ENCODE measurements around the gene ENTPD7. TPM values are rescaled to one million over a fixed set of nuclear protein-coding genes. Genes with fewer than 3 reads are reported as not detected.
A peak's percentile ranks its signal among the peaks of the same experiment; 100 is the strongest.

The ENTPD7 gene
- total and polyA plus RNA-seq, 12 donors = 1.2 to 38.7 (median 10.9) TPM

DNA sequence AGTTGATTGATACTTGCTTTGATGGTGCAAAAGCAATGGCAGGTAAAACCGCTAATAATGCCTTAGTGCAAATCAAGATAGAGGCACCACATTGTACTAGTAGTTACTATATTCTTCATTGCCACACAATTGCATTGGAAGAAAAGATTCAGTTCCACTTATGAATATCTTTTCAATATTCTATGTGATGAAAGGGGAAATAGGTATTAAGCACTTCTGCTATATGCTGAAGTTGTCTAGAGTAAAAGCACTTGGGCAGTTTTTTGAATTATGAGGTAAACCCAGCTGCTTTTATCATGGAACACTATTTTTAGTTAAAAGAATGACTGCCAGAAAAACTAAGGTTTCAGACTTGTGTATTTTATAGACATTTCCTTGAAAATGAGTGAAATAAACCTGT, 15.5 kb downstream of the ENTPD7 start:
- Histone ChIP-seq H3K27ac (peak overlapping the region in 1 of 5 donors; percentile 49), H3K9me3 (replicated peaks in 1 of 3) (no peaks in the 10 kb centered on the region), H3K36me3 (replicated peaks in 1 of 2) (peaks cover 0 to 2% of the 10 kb centered on the region in 2 donors), H3K4me3 (no peak overlapping the region), H3K4me1 (replicated peaks in 1 of 2) (peaks cover 9 to 11% of the 10 kb centered on the region in 2 donors), H3K27me3 (no peaks in the 10 kb centered on the region)
- 85 to 94% (median 87%) methylated on average over 1 of the region's 1 CpG for WGBS, 4 donors
- no peak for TF ChIP-seq POLR2A (IDR thresholded peaks at IDR 0.05)
- TF ChIP-seq, protein P1, sequence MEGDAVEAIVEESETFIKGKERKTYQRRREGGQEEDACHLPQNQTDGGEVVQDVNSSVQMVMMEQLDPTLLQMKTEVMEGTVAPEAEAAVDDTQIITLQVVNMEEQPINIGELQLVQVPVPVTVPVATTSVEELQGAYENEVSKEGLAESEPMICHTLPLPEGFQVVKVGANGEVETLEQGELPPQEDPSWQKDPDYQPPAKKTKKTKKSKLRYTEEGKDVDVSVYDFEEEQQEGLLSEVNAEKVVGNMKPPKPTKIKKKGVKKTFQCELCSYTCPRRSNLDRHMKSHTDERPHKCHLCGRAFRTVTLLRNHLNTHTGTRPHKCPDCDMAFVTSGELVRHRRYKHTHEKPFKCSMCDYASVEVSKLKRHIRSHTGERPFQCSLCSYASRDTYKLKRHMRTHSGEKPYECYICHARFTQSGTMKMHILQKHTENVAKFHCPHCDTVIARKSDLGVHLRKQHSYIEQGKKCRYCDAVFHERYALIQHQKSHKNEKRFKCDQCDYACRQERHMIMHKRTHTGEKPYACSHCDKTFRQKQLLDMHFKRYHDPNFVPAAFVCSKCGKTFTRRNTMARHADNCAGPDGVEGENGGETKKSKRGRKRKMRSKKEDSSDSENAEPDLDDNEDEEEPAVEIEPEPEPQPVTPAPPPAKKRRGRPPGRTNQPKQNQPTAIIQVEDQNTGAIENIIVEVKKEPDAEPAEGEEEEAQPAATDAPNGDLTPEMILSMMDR (IDR thresholded peaks at IDR 0.05) = no peak
- no peak for DNase-seq
- intact Hi-C loops (cut with DNase I) = no loop called here

DNA sequence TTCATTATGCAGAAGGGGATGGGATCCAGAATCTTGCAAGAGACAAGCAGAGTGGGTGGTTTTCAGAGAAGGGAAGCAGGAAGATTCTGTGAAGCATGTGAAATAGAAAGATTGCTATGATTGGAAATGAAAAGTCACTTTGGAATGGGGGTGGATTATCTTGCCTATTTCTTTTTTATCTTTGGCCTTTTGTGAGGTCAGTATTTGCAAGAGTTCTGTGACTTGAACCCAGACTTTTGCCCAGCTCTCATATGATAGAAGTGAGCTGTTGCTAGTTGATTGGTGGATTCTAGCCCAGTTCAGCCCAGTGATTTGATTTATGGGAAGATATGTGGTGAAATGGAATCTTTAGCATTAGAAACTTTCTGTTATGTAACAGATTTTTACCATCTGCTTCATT, 17.1 kb downstream of the ENTPD7 start:
- Histone ChIP-seq H3K9me3 (replicated peaks in 1 of 3) (no peaks in the 10 kb centered on the region), H3K27me3 (no peaks in the 10 kb centered on the region), H3K36me3 (replicated peaks in 1 of 2) (peaks cover 0 to 18% of the 10 kb centered on the region in 2 donors), H3K4me1 (replicated peaks in 1 of 2) (peaks cover 11% of the 10 kb centered on the region in 2 donors), H3K27ac (no peak overlapping the region), H3K4me3 (no peak overlapping the region)
- peak in 2 of 7 donors; percentile 23 to 40 for DNase-seq
- TF ChIP-seq POLR2A (IDR thresholded peaks at IDR 0.05) = no peak
- TF ChIP-seq, protein P1 (IDR thresholded peaks at IDR 0.05) = no peak
- intact Hi-C loops (cut with DNase I) = no loop called here

DNA sequence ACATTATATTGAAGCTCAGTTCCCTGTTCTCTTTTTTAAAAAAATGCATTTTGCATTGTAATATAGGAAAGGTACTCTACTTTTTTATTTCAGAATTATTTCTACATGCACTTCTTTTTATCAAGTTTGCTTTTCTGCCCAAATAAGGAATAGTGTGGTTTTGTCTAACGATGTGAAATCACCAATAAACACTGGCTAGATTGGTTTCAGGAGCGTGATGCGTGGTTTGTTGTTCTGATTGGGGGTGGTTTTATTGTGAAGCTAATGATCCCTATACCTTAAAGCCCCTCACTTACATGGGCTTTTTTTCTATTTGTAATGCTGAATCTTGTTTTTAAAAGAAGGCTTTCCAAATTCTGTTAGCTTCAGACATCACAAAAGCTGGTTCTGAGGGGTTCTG, 17.6 kb downstream of the ENTPD7 start:
- H3K36me3 ChIP-seq (replicated peaks in 1 of 2) = peaks cover 0 to 18% of the 10 kb centered on the region in 2 donors
- no peak for DNase-seq
- peaks cover 13 to 15% of the 10 kb centered on the region in 2 donors for H3K4me1 ChIP-seq (replicated peaks in 1 of 2)
- H3K27me3 ChIP-seq = no peaks in the 10 kb centered on the region
- no peak for TF ChIP-seq POLR2A (IDR thresholded peaks at IDR 0.05)
- TF ChIP-seq, protein P1 (IDR thresholded peaks at IDR 0.05) = no peak
- 73 to 84% (median 82%) methylated on average over 3 of the region's 3 CpGs for WGBS, 4 donors
- no peaks in the 10 kb centered on the region for H3K9me3 ChIP-seq (replicated peaks in 1 of 3)
- intact Hi-C loops (cut with DNase I) = no loop called here
- no peak overlapping the region for H3K4me3 ChIP-seq
- no peak overlapping the region for H3K27ac ChIP-seq

DNA sequence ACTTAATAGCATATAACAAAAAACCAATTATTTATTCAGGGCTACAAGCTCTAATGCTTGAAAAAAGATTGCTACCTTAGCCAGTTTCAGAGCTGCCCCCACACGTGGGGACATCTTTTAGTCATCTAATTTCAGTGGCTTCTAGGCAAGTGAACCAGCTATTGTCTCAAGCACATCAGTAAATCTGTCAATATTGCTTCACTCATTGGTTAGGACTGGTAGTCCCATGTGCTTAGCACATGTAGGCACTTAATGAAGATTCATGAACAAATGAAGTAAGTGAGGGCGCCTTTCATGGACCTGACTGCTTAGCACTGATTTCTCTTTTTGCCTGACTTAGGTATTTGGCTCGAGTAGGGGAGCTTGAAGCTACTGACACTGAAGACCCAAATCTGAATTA, 19.6 kb downstream of the ENTPD7 start:
- no peaks in the 10 kb centered on the region for H3K27me3 ChIP-seq
- no peak overlapping the region for H3K27ac ChIP-seq

More for the DNA sequence above, 19.6 kb downstream of the ENTPD7 start:
- Histone ChIP-seq H3K4me3 (no peak overlapping the region), H3K9me3 (replicated peaks in 1 of 3) (no peaks in the 10 kb centered on the region), H3K4me1 (replicated peaks in 1 of 2) (peaks cover 14 to 18% of the 10 kb centered on the region in 2 donors), H3K36me3 (replicated peaks in 1 of 2) (peaks cover 0 to 18% of the 10 kb centered on the region in 2 donors)
- DNase-seq = no peak
- TF ChIP-seq, protein P1 (IDR thresholded peaks at IDR 0.05) = no peak
- TF ChIP-seq POLR2A (IDR thresholded peaks at IDR 0.05) = no peak
- 87 to 90% (median 87%) methylated on average over 3 of the region's 3 CpGs for WGBS, 4 donors
- intact Hi-C loops (cut with DNase I) = no loop called here
